HL-60 (cell line): Measurements from ENCODE around the gene IGSF8.

Experiments
- DNase-seq, 2 experiments: peaks; one replicate each; pipeline ENCODE4 v3.0.0-alpha.2; 2010 to 2020; ENCODE audit warnings: low read depth in 1 of 2, low spot score in 1 of 2
- H3K27ac ChIP-seq: fragments of 250-450 bp; sonication (Bioruptor Pico); replicated peaks from 2 replicates; pipeline ENCODE4 v1.5.1; 2020; ENCODE audit warnings: mild to moderate bottlenecking, moderate library complexity
- H3K27me3 ChIP-seq: fragments of 250-450 bp; sonication (Bioruptor Pico); 2 replicates; pipeline ENCODE4 v1.5.1; 2021; ENCODE audit warnings: mild to moderate bottlenecking, moderate library complexity; ENCODE audit not compliant: insufficient read depth, poor library complexity, severe bottlenecking
- H3K4me3 ChIP-seq: replicated peaks from 2 replicates; pipeline ENCODE4 v1.5.1; 2011; ENCODE audit warnings: mild to moderate bottlenecking, control low read depth, low read length; ENCODE audit not compliant: insufficient read depth
- CTCF ChIP-seq: IDR thresholded peaks from one replicate; pipeline ENCODE4 v1.5.1; 2011; ENCODE audit warnings: low read length, control low read depth, inconsistent platforms; ENCODE audit not compliant: insufficient read depth
- GABPA ChIP-seq: IDR thresholded peaks from 2 replicates; pipeline ENCODE4 v1.6.1; 2012; ENCODE audit warnings: low read depth
- POLR2AphosphoS5 ChIP-seq: IDR thresholded peaks from 2 replicates; pipeline ENCODE4 v1.6.1; 2012; ENCODE audit warnings: low read depth
- REST ChIP-seq: IDR thresholded peaks from 2 replicates; pipeline ENCODE4 v1.6.1; 2012; ENCODE audit warnings: low read depth; ENCODE audit not compliant: insufficient replicate concordance
- SPI1 ChIP-seq: IDR thresholded peaks from 2 replicates; pipeline ENCODE4 v1.6.1; 2012; ENCODE audit warnings: low read depth, mild to moderate bottlenecking, borderline replicate concordance

Gene IGSF8

GRCh38 chr1:160081261-160081936, 17.0 kb downstream of the IGSF8 start, which contains the start of gene KCNJ9:
TSS of gene KCNJ9 (plus strand) at chr1:160081538. CDS start at chr1:160084031, 2,493 bp downstream.
- TF ChIP-seq GABPA (no peak), REST (no peak), CTCF (no peak), SPI1 (no peak), POLR2AphosphoS5 (no peak)
- H3K27me3 ChIP-seq = peaks cover 33% of the 10 kb centered on the region
- DNase-seq = no peak
- H3K4me3 ChIP-seq = no peak within 1 kb of the TSS
- H3K27ac ChIP-seq = no peak within 1 kb of the TSS

- H3K27me3 ChIP-seq = peaks cover 31% of the 10 kb centered on the region
- TF ChIP-seq CTCF = no peak
- TF ChIP-seq SPI1 = no peak
- no peak for TF ChIP-seq REST
- TF ChIP-seq POLR2AphosphoS5 = no peak
- TF ChIP-seq GABPA = no peak
Measured at GRCh38 chr1:160080381-160081100, 17.9 kb downstream of the IGSF8 start.

GRCh38 chr1:160079448-160079847, 19.0 kb downstream of the IGSF8 start:
- no peak for DNase-seq
- Histone ChIP-seq H3K4me3 (no peak overlapping the region), H3K27ac (no peak overlapping the region), H3K27me3 (peaks cover 24% of the 10 kb centered on the region)
- no peak for TF ChIP-seq REST
- no peak for TF ChIP-seq GABPA
- TF ChIP-seq SPI1 = no peak
- no peak for TF ChIP-seq POLR2AphosphoS5
- no peak for TF ChIP-seq CTCF

More at GRCh38 chr1:160080381-160081100, 17.9 kb downstream of the IGSF8 start:
- no peak for DNase-seq
- Histone ChIP-seq H3K27ac (no peak overlapping the region), H3K4me3 (no peak overlapping the region)
